CD14-positive monocyte (primary cell): ENCODE measurements around the gene RFX1. TPM values are rescaled to one million over a fixed set of nuclear protein-coding genes. Genes with fewer than 3 reads are reported as not detected.
A peak's percentile ranks its signal among the peaks of the same experiment; 100 is the strongest.

Source experiments
- DNase-seq, 3 donors: peaks; one replicate each; pipeline ENCODE4 v3.0.0-alpha.2; 2011 to 2022
- H2AFZ ChIP-seq: 2 replicates; pipeline ENCODE4 v1.6.0; 2012; ENCODE audit warnings: mild to moderate bottlenecking, low read depth, low read length, inconsistent platforms; ENCODE audit not compliant: insufficient read depth, poor library complexity, severe bottlenecking
- H3K27ac ChIP-seq, 2 donors: 1 replicate in 1 of 2; 2 replicates in 1 of 2; pipeline ENCODE4 v1.5.1; 2012 to 2013; ENCODE audit warnings: low read length in 2 of 2, control low read depth in 1 of 2, inconsistent platforms in 1 of 2, low read depth in 1 of 2, mild to moderate bottlenecking in 1 of 2
- H3K27me3 ChIP-seq, 2 donors: one replicate each; pipeline versions ENCODE4 v1.6.0 to v1.6.1; 2011 to 2013; ENCODE audit warnings: low read length in 2 of 2; ENCODE audit not compliant: control insufficient read depth in 2 of 2, insufficient read depth in 2 of 2
- H3K36me3 ChIP-seq, 2 donors: replicated peaks in 1 of 2; 1 replicate in 1 of 2; 2 replicates in 1 of 2; pipeline versions ENCODE4 v1.5.1 to v1.6.1; 2012 to 2013; ENCODE audit warnings: low read length in 2 of 2, control low read depth in 1 of 2, inconsistent platforms in 1 of 2, mild to moderate bottlenecking in 1 of 2; ENCODE audit not compliant: insufficient read depth in 2 of 2, control insufficient read depth in 1 of 2
- H3K4me1 ChIP-seq, 2 donors: 1 replicate in 1 of 2; 2 replicates in 1 of 2; pipeline versions ENCODE4 v1.5.1 to v1.6.1; 2012 to 2013; ENCODE audit warnings: low read length in 2 of 2, control low read depth in 1 of 2, inconsistent platforms in 1 of 2, mild to moderate bottlenecking in 1 of 2, moderate library complexity in 1 of 2; ENCODE audit not compliant: insufficient read depth in 2 of 2, control insufficient read depth in 1 of 2
- H3K4me2 ChIP-seq: replicated peaks from 2 replicates; pipeline ENCODE3; 2012; ENCODE audit warnings: low read length, moderate library complexity, mild to moderate bottlenecking; ENCODE audit not compliant: poor library complexity, severe bottlenecking; ENCODE audit errors: extremely low read depth
- H3K4me3 ChIP-seq, 3 experiments: fragments of 200-600 bp in 1 of 3; sonication (generic) in 1 of 3; replicated peaks in 1 of 3; 1 replicate in 2 of 3; 2 replicates in 1 of 3; pipeline ENCODE4 v1.5.1; 2011 to 2013; ENCODE audit warnings: low read length in 3 of 3, mild to moderate bottlenecking in 3 of 3, control low read depth in 2 of 3, low read depth in 2 of 3, inconsistent platforms in 1 of 3, moderate library complexity in 1 of 3
- H3K79me2 ChIP-seq: 2 replicates; pipeline ENCODE4 v1.6.0; 2012; ENCODE audit warnings: mild to moderate bottlenecking, control low read depth, inconsistent platforms, low read length, moderate library complexity; ENCODE audit not compliant: insufficient read depth
- H3K9ac ChIP-seq: 2 replicates; pipeline ENCODE4 v1.6.0; 2017; ENCODE audit warnings: low read length, mild to moderate bottlenecking; ENCODE audit not compliant: insufficient read depth, poor library complexity, severe bottlenecking
- H3K9me3 ChIP-seq, 2 donors: replicated peaks in 1 of 2; 1 replicate in 1 of 2; 2 replicates in 1 of 2; pipeline versions ENCODE4 v1.5.1 to v1.6.1; 2012 to 2013; ENCODE audit warnings: low read length in 2 of 2, control low read depth in 1 of 2; ENCODE audit not compliant: control insufficient read depth in 1 of 2, insufficient read depth in 1 of 2
- H4K20me1 ChIP-seq: 2 replicates; pipeline ENCODE4 v1.6.0; 2012; ENCODE audit warnings: mild to moderate bottlenecking, low read length, control low read depth, moderate library complexity; ENCODE audit not compliant: insufficient read depth
- H3K27ac Mint-ChIP-seq, 7 donors: one replicate each; pipeline ENCODE4 v1.8.0; 2020; ENCODE audit warnings: mild to moderate bottlenecking in 7 of 7, mixed read lengths in 7 of 7, moderate library complexity in 6 of 7, inconsistent platforms in 2 of 7
- H3K27me3 Mint-ChIP-seq, 3 donors: one replicate each; pipeline ENCODE4 v1.8.0; 2021 to 2022; ENCODE audit warnings: low read depth in 3 of 3, mild to moderate bottlenecking in 3 of 3, mixed read lengths in 3 of 3, moderate library complexity in 3 of 3, inconsistent platforms in 1 of 3
- H3K36me3 Mint-ChIP-seq, 2 donors: one replicate each; pipeline ENCODE4 v1.8.0; 2020; ENCODE audit warnings: mixed read lengths in 2 of 2, inconsistent platforms in 1 of 2, mild to moderate bottlenecking in 1 of 2
- H3K4me1 Mint-ChIP-seq: one replicate; pipeline ENCODE4 v1.8.0; 2020; ENCODE audit warnings: mild to moderate bottlenecking, mixed read lengths
- H3K4me3 Mint-ChIP-seq, 2 donors: one replicate each; pipeline ENCODE4 v1.8.0; 2020; ENCODE audit warnings: mild to moderate bottlenecking in 2 of 2, mixed read lengths in 2 of 2, moderate library complexity in 1 of 2
- H3K9me3 Mint-ChIP-seq, 7 donors: one replicate each; pipeline ENCODE4 v1.8.0; 2020 to 2022; ENCODE audit warnings: mixed read lengths in 7 of 7, mild to moderate bottlenecking in 6 of 7, moderate library complexity in 6 of 7, inconsistent platforms in 2 of 7
- WGBS: methylation state at CpG from one replicate; pipeline ENCODE4 v1.1.5; 2013; ENCODE audit warnings: missing lambda C conversion rate; ENCODE audit not compliant: insufficient coverage; 5-methylcytosine and 5-hydroxymethylcytosine counted together
- intact Hi-C, 2 donors: fragments of 100-400 bp; cut with micrococcal nuclease; formaldehyde crosslinking; loops; one replicate each; pipeline versions ENCODE4 v1.15.0 to v1.15.1; 2023
- polyA plus RNA-seq, 3 donors: library from polyadenylated mRNA; depleted of rRNA in 1 of 3; unstranded in 2 of 3; stranded (reverse) in 1 of 3; fragments of 300-500 nt in 2 of 3; fragments of >200 nt in 1 of 3; fragmentation: Illumina TruSeq in 2 of 3; gene quantifications; 1 replicate in 2 of 3; 2 replicates in 1 of 3; pipeline ENCODE4 v1.2.3, GENCODE V29; 2012 to 2021
- TF ChIP-seq, protein P1 (sequence below): fragments of 200-600 bp; IDR thresholded peaks from one replicate; pipeline ENCODE4 v1.8.0; 2022; ENCODE audit warnings: antibody characterized with exemption, mild to moderate bottlenecking

RFX1 gene
- polyA plus RNA-seq, 3 donors = 0.89 to 12.8 (median 0.95) TPM

DNA sequence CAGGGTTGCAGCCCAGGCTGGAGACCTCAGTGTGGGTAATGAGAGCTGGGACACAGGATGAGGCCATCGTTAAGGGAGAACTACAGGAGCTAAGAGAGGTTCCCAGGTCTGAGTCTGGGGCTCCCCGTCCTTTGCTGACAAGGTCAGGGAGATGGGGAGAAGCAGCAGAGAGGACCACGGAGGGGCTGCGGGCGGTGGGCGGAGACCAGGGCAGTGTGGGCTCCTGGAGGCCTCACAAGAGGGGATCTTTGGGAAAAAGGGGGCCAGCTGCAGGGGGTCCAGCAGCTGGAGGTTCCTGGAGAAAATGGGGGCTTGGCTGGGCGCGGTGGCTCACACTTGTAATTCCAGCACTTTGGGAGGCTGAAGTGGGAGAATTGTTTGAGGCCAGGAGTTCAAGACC, 16.0 kb downstream of the RFX1 start:
- H3K9ac ChIP-seq = no peak overlapping the region
- H3K4me2 ChIP-seq = no peak overlapping the region
- H3K9me3 ChIP-seq = no peaks in the 10 kb centered on the region
- no peaks in the 10 kb centered on the region for H4K20me1 ChIP-seq
- peaks cover 27 to 43% of the 10 kb centered on the region in 2 donors for H3K36me3 ChIP-seq
- no peaks in the 10 kb centered on the region for H3K27me3 ChIP-seq
- Mint-ChIP-seq H3K9me3 (no peaks in the 10 kb centered on the region), H3K4me1 (peaks cover 46% of the 10 kb centered on the region), H3K4me3 (no peak overlapping the region), H3K27me3 (peaks cover 0 to 6% (median 3%) of the 10 kb centered on the region in 3 donors), H3K27ac (peak overlapping the region in 5 of 7 donors; percentile 4 to 98 (median 53)), H3K36me3 (peaks cover 44 to 62% of the 10 kb centered on the region in 2 donors)
- peaks cover 23% of the 10 kb centered on the region for H3K79me2 ChIP-seq
- H2AFZ ChIP-seq = no peak overlapping the region
- H3K4me3 ChIP-seq = no peak overlapping the region
- no peak overlapping the region for H3K27ac ChIP-seq
- WGBS = 98% methylated on average over 8 of the region's 8 CpGs
- no peak for DNase-seq
- intact Hi-C loops = no loop called here
- H3K4me1 ChIP-seq = peaks cover 34 to 38% of the 10 kb centered on the region in 2 donors
- TF ChIP-seq, protein P1, sequence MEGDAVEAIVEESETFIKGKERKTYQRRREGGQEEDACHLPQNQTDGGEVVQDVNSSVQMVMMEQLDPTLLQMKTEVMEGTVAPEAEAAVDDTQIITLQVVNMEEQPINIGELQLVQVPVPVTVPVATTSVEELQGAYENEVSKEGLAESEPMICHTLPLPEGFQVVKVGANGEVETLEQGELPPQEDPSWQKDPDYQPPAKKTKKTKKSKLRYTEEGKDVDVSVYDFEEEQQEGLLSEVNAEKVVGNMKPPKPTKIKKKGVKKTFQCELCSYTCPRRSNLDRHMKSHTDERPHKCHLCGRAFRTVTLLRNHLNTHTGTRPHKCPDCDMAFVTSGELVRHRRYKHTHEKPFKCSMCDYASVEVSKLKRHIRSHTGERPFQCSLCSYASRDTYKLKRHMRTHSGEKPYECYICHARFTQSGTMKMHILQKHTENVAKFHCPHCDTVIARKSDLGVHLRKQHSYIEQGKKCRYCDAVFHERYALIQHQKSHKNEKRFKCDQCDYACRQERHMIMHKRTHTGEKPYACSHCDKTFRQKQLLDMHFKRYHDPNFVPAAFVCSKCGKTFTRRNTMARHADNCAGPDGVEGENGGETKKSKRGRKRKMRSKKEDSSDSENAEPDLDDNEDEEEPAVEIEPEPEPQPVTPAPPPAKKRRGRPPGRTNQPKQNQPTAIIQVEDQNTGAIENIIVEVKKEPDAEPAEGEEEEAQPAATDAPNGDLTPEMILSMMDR = no peak

DNA sequence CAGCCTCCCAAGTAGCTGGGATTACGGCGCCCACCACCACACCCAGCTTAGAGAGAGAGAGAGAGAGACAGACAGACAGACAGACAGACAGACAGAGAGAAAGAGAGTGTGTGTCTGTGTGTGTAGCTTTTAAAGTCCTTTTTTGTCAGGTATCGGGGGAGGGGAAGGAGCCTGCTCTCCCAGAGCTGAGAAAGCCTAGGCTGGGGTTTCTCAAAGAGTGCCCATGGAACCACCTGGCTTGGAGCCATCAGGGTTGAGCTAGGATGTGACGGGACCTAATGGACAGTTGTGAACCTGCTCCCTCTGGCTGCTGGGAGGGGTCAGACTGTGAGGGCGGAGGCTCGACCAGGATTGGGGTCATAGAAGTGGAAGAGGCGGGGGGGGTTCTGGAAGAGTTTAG, 16.6 kb downstream of the RFX1 start:
- TF ChIP-seq, protein P1 = no peak
- no peak overlapping the region for H3K4me3 ChIP-seq
- peaks cover 26 to 43% of the 10 kb centered on the region in 2 donors for H3K36me3 ChIP-seq
- Mint-ChIP-seq H3K27me3 (peaks cover 0 to 6% (median 3%) of the 10 kb centered on the region in 3 donors), H3K4me3 (no peak overlapping the region), H3K27ac (peak overlapping the region in 5 of 7 donors; percentile 21 to 98 (median 72)), H3K9me3 (no peaks in the 10 kb centered on the region), H3K36me3 (peaks cover 43 to 62% of the 10 kb centered on the region in 2 donors), H3K4me1 (peaks cover 52% of the 10 kb centered on the region)
- no peak overlapping the region for H3K4me2 ChIP-seq
- H3K79me2 ChIP-seq = peaks cover 21% of the 10 kb centered on the region
- no peak overlapping the region for H3K9ac ChIP-seq
- H3K27ac ChIP-seq = no peak overlapping the region
- peaks cover 40 to 44% of the 10 kb centered on the region in 2 donors for H3K4me1 ChIP-seq
- intact Hi-C loops = loop anchor here in 1 of 2 donors (5.0 kb wide), 1 partner anchor 43 kb away; the partner anchor contains the start of gene IL27RA
- 86% methylated on average over 5 of the region's 7 CpGs for WGBS
- H4K20me1 ChIP-seq = no peaks in the 10 kb centered on the region
- H2AFZ ChIP-seq = no peak overlapping the region
- DNase-seq = no peak
- no peaks in the 10 kb centered on the region for H3K27me3 ChIP-seq
- no peaks in the 10 kb centered on the region for H3K9me3 ChIP-seq
